NCI-H524 treated with DMSO at 0.1 percent for 48 hours (cell line): ENCODE results near the gene LSG1.
"Not testable (repeated sequence)": the region's sequence is repeated elsewhere in the genome, so short reads cannot be mapped to it uniquely, and the experiment has no call there.

Source experiments
- DNase-seq: peaks from one replicate; lab custom pipeline; 2025; lab: John Stamatoyannopoulos, UW

LSG1 gene

GRCh38 chr3:194617827-194618226 is 54.2 kb downstream of the LSG1 start:
- DNase-seq, result no peak

GRCh38 chr3:194617143-194617671 is 54.8 kb downstream of the LSG1 start:
- no peak for DNase-seq

GRCh38 chr3:194615226-194615625 is 56.8 kb downstream of the LSG1 start:
- no peak for DNase-seq

- no peak for DNase-seq
Measured at GRCh38 chr3:194612221-194612620, 59.8 kb downstream of the LSG1 start.

GRCh38 chr3:194610689-194611088 is 61.3 kb downstream of the LSG1 start:
- DNase-seq, result no peak

GRCh38 chr3:194609601-194610000 is 62.4 kb downstream of the LSG1 start:
- DNase-seq, result no peak

GRCh38 chr3:194608981-194609380 is 63.0 kb downstream of the LSG1 start:
- DNase-seq, result peak; percentile 51

GRCh38 chr3:194607592-194608389 is 64.2 kb downstream of the LSG1 start:
- peak; percentile 29 for DNase-seq

- no peak for DNase-seq
Measured at GRCh38 chr3:194606941-194607340, 65.0 kb downstream of the LSG1 start.

GRCh38 chr3:194606163-194606562 is 65.8 kb downstream of the LSG1 start:
- DNase-seq, result no peak

GRCh38 chr3:194605314-194605713 is 66.7 kb downstream of the LSG1 start:
- not testable (repeated sequence) for DNase-seq

- DNase-seq, result no peak
Measured at GRCh38 chr3:194604837-194605236, 67.2 kb downstream of the LSG1 start.

- DNase-seq, result no peak
Measured at GRCh38 chr3:194604126-194604525, 67.9 kb downstream of the LSG1 start.

- no peak for DNase-seq
Measured at GRCh38 chr3:194602669-194603171, 69.3 kb downstream of the LSG1 start.

GRCh38 chr3:194598771-194599557 is 73.0 kb downstream of the LSG1 start:
- DNase-seq, result no peak

- DNase-seq, result no peak
Measured at GRCh38 chr3:194596906-194597305, 75.1 kb downstream of the LSG1 start.

- no peak for DNase-seq
Measured at GRCh38 chr3:194592798-194593752, 78.9 kb downstream of the LSG1 start.
